ENCODE results near the gene SEMA4A. TPM values are rescaled to one million over a fixed set of nuclear protein-coding genes. Genes with fewer than 3 reads are reported as not detected.

Gene SEMA4A
- total RNA-seq, 6 experiments from 2014 or later = 0.71 to 1.1 (median 0.83) TPM

DNA sequence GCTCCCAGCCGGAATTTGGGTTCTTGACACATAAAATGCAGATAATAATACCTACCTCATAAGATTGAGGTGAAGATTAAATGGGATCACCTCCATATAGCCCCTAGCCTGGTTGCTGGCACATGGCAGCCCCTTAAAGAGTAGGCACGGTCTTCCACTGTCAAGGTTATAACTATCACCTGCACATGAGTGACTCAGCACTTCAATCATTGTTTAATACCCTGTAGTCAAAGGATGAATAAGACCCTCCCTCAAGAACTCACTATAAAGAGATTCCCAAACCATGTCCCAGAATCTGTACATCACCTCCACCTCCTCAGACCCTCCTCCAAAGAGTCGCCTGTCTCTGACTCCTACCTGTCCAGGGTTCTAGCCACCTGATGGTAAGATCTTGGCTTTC, 45.3 kb upstream of the SEMA4A start:
- Mint-ChIP-seq H3K9me3 (no peaks in the 10 kb centered on the region), H3K4me1 (ENCODE audit: low read depth) (peaks cover 75% of the 10 kb centered on the region), H3K27ac (peak overlapping the region; percentile 54), H3K27me3 (ENCODE audit: insufficient read depth) (peaks cover 5% of the 10 kb centered on the region; the same call in 1 of the 2 replicates), H3K4me3 (no peak overlapping the region), H3K36me3 (ENCODE audit: low read depth) (no peaks in the 10 kb centered on the region)
- TF ChIP-seq CTCF (IDR thresholded peaks at IDR 0.05) = no peak
- no peak for DNase-seq

DNA sequence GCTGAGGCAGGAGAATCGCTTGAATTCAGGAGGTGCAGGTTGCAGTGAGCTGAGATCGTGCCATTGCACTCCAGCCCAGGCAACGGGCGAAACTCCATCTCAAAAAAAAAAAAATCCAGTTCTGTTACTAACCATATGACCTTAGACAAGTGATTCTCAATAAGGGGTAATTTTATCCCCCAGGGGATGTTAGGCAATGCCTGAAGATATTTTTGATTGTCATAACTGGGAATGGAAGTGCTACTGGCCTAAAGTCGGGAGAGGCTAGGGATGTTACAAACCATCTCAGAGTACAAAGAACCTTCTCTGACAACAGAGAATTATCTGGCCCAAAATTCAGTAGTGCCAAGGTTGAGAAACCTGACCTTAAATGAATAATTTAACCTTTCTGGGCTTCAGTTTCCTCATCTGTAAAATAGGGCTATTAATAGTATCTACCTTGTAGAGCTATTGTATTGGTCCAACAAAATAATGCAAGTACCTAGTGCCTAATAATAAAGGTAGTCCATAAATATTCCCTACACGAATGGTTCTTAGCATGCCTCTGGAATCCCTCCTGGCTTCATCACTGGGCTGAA, 44.6 kb upstream of the SEMA4A start:
- H3K4me3 Mint-ChIP-seq = no peak overlapping the region
- peaks cover 2% of the 10 kb centered on the region; the same call in 1 of the 2 replicates for H3K27me3 Mint-ChIP-seq (ENCODE audit: insufficient read depth)
- no peaks in the 10 kb centered on the region for H3K9me3 Mint-ChIP-seq
- H3K4me1 Mint-ChIP-seq (ENCODE audit: low read depth) = peaks cover 75% of the 10 kb centered on the region
- H3K36me3 Mint-ChIP-seq (ENCODE audit: low read depth) = no peaks in the 10 kb centered on the region
- no peak overlapping the region; the same call in 1 of the 2 replicates for H3K27ac Mint-ChIP-seq
- DNase-seq = no peak
- TF ChIP-seq CTCF (IDR thresholded peaks at IDR 0.05) = no peak

- Mint-ChIP-seq H3K27ac (no peak overlapping the region), H3K4me3 (no peak overlapping the region), H3K4me1 (ENCODE audit: low read depth) (peaks cover 65% of the 10 kb centered on the region), H3K36me3 (ENCODE audit: low read depth) (peaks cover 10% of the 10 kb centered on the region), H3K27me3 (ENCODE audit: insufficient read depth) (peaks cover 9% of the 10 kb centered on the region), H3K9me3 (peaks cover 8% of the 10 kb centered on the region)
- no peak for DNase-seq
- no peak for TF ChIP-seq CTCF (IDR thresholded peaks at IDR 0.05)
These were observed 43.1 kb upstream of the SEMA4A start for GRCh38 chr1:156110252-156110651.

DNA sequence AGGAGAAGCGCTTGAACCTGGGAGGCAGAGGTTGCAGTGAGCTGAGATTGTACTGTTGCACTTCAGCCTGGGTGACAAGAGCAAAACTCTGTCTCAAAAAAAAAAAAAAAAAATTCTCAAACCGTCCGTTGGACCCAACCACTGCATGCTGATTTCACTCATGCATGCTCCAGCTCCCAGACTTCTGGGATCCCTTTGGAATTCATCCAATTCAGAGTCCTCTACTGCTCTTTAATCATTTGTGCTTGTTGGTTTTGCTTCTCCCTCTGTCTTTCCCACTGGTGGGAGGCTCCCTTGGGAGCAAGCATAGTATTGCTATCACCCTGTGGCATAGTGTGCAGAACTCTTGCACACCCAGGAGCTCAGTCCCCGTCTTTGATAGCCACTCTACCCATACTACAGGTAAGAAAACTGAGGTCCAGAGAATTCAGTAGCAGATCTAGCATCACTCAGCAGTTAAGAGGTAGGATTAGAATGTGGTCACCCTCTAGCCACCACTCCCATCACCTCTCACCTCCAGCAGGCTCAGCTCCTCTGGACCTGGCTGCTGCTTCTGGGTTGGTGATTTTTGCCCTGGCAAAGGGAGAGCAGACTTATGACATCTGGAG, 41.9 kb upstream of the SEMA4A start:
- H3K27me3 Mint-ChIP-seq (ENCODE audit: insufficient read depth) = peaks cover 21% of the 10 kb centered on the region
- TF ChIP-seq CTCF (IDR thresholded peaks at IDR 0.05) = no peak
- H3K27ac Mint-ChIP-seq = no peak overlapping the region
- no peak for DNase-seq
- no peak overlapping the region for H3K4me3 Mint-ChIP-seq
- peaks cover 54% of the 10 kb centered on the region for H3K4me1 Mint-ChIP-seq (ENCODE audit: low read depth)
- H3K9me3 Mint-ChIP-seq = peaks cover 17% of the 10 kb centered on the region
- peaks cover 22% of the 10 kb centered on the region for H3K36me3 Mint-ChIP-seq (ENCODE audit: low read depth)

- H3K9me3 Mint-ChIP-seq = peaks cover 17% of the 10 kb centered on the region
- H3K27ac Mint-ChIP-seq = peak overlapping the region; percentile 98
- H3K4me1 Mint-ChIP-seq (ENCODE audit: low read depth) = peaks cover 43% of the 10 kb centered on the region
- no peak for TF ChIP-seq CTCF (IDR thresholded peaks at IDR 0.05)
- DNase-seq = no peak
- peaks cover 25% of the 10 kb centered on the region for H3K27me3 Mint-ChIP-seq (ENCODE audit: insufficient read depth)
- H3K4me3 Mint-ChIP-seq = no peak overlapping the region
- H3K36me3 Mint-ChIP-seq (ENCODE audit: low read depth) = peaks cover 31% of the 10 kb centered on the region
These were observed 40.9 kb upstream of the SEMA4A start for GRCh38 chr1:156112276-156113137.
